HCT116 (cell line): ENCODE results near the gene LMCD1. TPM values are rescaled to one million over a fixed set of nuclear protein-coding genes. Genes with fewer than 3 reads are reported as not detected.

Experiments
- ATAC-seq: fragments of 200-7000 bp; cut with Tn5 transposase; 2 replicates; pipeline ENCODE4 v1.9.1; 2020; ENCODE audit warnings: mild to moderate bottlenecking, moderate library complexity
- BruUV-seq: library from RNA; stranded (reverse); fragments of 400-500 nt; replicated peaks from 2 replicates; lab custom pipeline; 2021; lab: Mats Ljungman, UMichigan
- CTCF ChIA-PET: fragments of 300-600 bp; sonication (Branson Sonifier 250); formaldehyde crosslinking; loops from one replicate; lab custom pipeline; 2021; ENCODE audit warnings: antibody characterized with exemption; lab: Charles Lee
- POLR2A ChIA-PET: fragments of 300-600, 350-600 bp; sonication (Branson Sonifier 250); formaldehyde crosslinking; loops from one replicate; lab custom pipeline; 2021; ENCODE audit warnings: antibody characterized with exemption; lab: Charles Lee
- RAD21 ChIA-PET, 2 experiments: fragments of 300-600 bp; sonication (Branson Sonifier 250); formaldehyde crosslinking; loops; one replicate each; lab custom pipeline; 2023; ENCODE audit warnings: low total read pairs in 2 of 2; ENCODE audit not compliant: uncharacterized antibody in 2 of 2, unreplicated experiment in 2 of 2, low non-redundant PET in 1 of 2; lab: Charles Lee
- DNase-seq: peaks from one replicate; pipeline ENCODE4 v3.0.0-alpha.2; 2010; ENCODE audit warnings: low read depth, low spot score
- H2AFZ ChIP-seq: fragments of 200-600 bp; shearing (Covaris generic), sonication (generic); 2 replicates; pipeline ENCODE4 v1.6.1; 2017; ENCODE audit warnings: low read depth, mixed run types, mixed read lengths, antibody characterized with exemption, low read length; ENCODE audit not compliant: poor library complexity, severe bottlenecking
- H3K27ac ChIP-seq: 2 replicates; pipeline ENCODE4 v1.5.1; 2012; ENCODE audit warnings: low read depth, low read length
- H3K27me3 ChIP-seq: fragments of 200-600 bp; sonication (generic); 2 replicates; pipeline ENCODE4 v1.6.1; 2016; ENCODE audit warnings: mixed run types, low read length, mixed read lengths; ENCODE audit not compliant: insufficient read depth
- H3K36me3 ChIP-seq, 2 experiments: fragments of 200-500 bp in 1 of 2; fragments of 200-600 bp in 1 of 2; sonication (Bioruptor generic) in 1 of 2; sonication (generic) in 1 of 2; 2 replicates each; pipeline versions ENCODE4 v1.5.1 to v1.6.1; 2014 to 2016; ENCODE audit warnings: low read length in 2 of 2, inconsistent platforms in 1 of 2, mixed read lengths in 1 of 2, mixed run types in 1 of 2; ENCODE audit not compliant: insufficient read depth in 2 of 2, control insufficient read depth in 1 of 2
- H3K4me1 ChIP-seq, 2 experiments: fragments of 200-600 bp in 1 of 2; sonication (generic) in 1 of 2; 2 replicates each; pipeline versions ENCODE4 v1.5.1 to v1.6.1; 2012 to 2017; ENCODE audit warnings: low read length in 2 of 2, inconsistent platforms in 1 of 2, mild to moderate bottlenecking in 1 of 2, mixed read lengths in 1 of 2, mixed run types in 1 of 2, moderate library complexity in 1 of 2; ENCODE audit not compliant: insufficient read depth in 2 of 2, control insufficient read depth in 1 of 2
- H3K4me2 ChIP-seq: fragments of 200-600 bp; sonication (generic); 2 replicates; pipeline ENCODE4 v1.6.1; 2017; ENCODE audit warnings: mixed run types, low read length, mixed read lengths
- H3K4me3 ChIP-seq, 2 experiments: fragments of 200-600 bp in 1 of 2; sonication (generic) in 1 of 2; replicated peaks in 1 of 2; 2 replicates each; pipeline ENCODE4 v1.5.1; 2011 to 2016; ENCODE audit warnings: low read length in 2 of 2, control low read depth in 1 of 2, low read depth in 1 of 2, mild to moderate bottlenecking in 1 of 2, mixed read lengths in 1 of 2, mixed run types in 1 of 2
- H3K79me2 ChIP-seq: fragments of 200-600 bp; sonication (generic); 2 replicates; pipeline ENCODE4 v1.6.1; 2017; ENCODE audit warnings: mild to moderate bottlenecking, mixed run types, low read length, moderate library complexity, mixed read lengths; ENCODE audit not compliant: insufficient read depth
- H3K9ac ChIP-seq: fragments of 200-600 bp; sonication (generic); 2 replicates; pipeline ENCODE4 v1.6.1; 2016; ENCODE audit warnings: low read length, mixed read lengths
- H3K9me2 ChIP-seq: fragments of 200-600 bp; sonication (generic), shearing (Covaris generic); 2 replicates; pipeline ENCODE4 v1.6.1; 2017; ENCODE audit warnings: mixed run types, mild to moderate bottlenecking, moderate library complexity; ENCODE audit not compliant: insufficient read depth
- H3K9me3 ChIP-seq, 2 experiments: fragments of 200-500 bp in 1 of 2; fragments of 200-600 bp in 1 of 2; sonication (Bioruptor generic) in 1 of 2; sonication (generic) in 1 of 2; 2 replicates each; pipeline ENCODE4 v1.6.1; 2014 to 2017; ENCODE audit warnings: low read length in 2 of 2, mixed read lengths in 2 of 2, inconsistent platforms in 1 of 2, low read depth in 1 of 2, mild to moderate bottlenecking in 1 of 2, mixed run types in 1 of 2, moderate library complexity in 1 of 2; ENCODE audit not compliant: control insufficient read depth in 1 of 2, insufficient read depth in 1 of 2
- H4K20me1 ChIP-seq: fragments of 200-600 bp; sonication (generic), shearing (Covaris generic); 2 replicates; pipeline ENCODE4 v1.6.1; 2017; ENCODE audit warnings: mixed run types, mild to moderate bottlenecking, moderate library complexity; ENCODE audit not compliant: insufficient read depth
- EZH2phosphoT487 ChIP-seq: fragments of 200-600 bp; IDR thresholded peaks from 2 replicates; pipeline ENCODE4 v1.6.1; 2018; ENCODE audit warnings: antibody characterized with exemption, borderline replicate concordance
- TCF7L2 ChIP-seq: IDR thresholded peaks from 2 replicates; pipeline ENCODE4 v1.7.0; 2011; ENCODE audit warnings: borderline replicate concordance, inconsistent platforms; ENCODE audit not compliant: insufficient read depth, insufficient read length; ENCODE audit errors: extremely low read depth
- ZFX ChIP-seq: fragments of 450-650 bp; IDR thresholded peaks from 2 replicates; pipeline ENCODE4 v1.6.1; 2017
- intact Hi-C: fragments of 100-400 bp; cut with micrococcal nuclease; formaldehyde crosslinking; loops from 2 replicates; pipeline ENCODE4 v1.10.0; 2022
- total RNA-seq: library from RNA; stranded (reverse); gene quantifications from one replicate; pipeline ENCODE4 v1.2.1, GENCODE V29; 2021; ENCODE audit not compliant: unreplicated experiment
- TF ChIP-seq, protein P1 (sequence below), 3 experiments: fragments of 200-600 bp in 1 of 3; sonication (generic) in 1 of 3; IDR thresholded peaks in 2 of 3; conservative IDR thresholded peaks in 1 of 3; 2 replicates each; pipeline ENCODE4 v1.5.1; 2012 to 2017; ENCODE audit warnings: low read depth in 2 of 3, low read length in 2 of 3, antibody characterized with exemption in 1 of 3, borderline replicate concordance in 1 of 3, control low read depth in 1 of 3, mild to moderate bottlenecking in 1 of 3, mixed read lengths in 1 of 3, mixed run types in 1 of 3, moderate library complexity in 1 of 3; ENCODE audit not compliant: insufficient read depth in 1 of 3

Gene LMCD1
- total RNA-seq, 1 experiment from 2014 or later: 4.6 TPM

DNA sequence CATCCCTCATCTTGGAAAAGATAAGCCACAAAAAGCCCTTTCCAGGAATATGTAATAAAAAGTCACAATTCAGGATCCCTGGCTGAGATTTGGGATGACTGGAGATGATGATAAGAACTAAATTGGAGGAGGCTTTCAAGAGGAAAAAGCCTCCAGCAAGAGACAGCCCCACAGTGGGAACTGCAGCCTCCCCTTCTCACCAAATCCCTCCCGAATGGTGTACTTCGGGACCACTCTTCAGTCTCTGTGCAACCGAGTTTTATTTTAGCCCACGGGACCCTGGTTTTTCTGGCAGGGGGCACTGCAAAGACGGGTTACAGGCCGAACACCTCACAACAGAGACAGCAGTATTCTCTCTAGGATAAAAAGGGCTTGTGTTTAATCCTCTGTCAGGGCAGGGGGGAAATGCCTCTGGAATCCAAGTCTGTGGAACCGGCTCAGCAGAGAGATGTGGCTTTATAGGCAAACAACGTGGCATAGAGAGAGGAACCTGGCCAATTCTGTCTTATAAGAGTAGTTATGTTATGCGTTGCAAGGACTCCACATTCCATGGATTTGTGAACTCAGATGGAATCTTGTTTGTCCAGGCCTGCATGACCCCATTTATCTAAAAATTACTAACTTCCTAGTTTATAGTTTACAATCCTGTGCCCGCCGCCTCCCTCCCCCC is 1.2 kb upstream of the LMCD1 start:
- ChIA-PET POLR2A (interaction anchor here (0.7 kb wide), 1 partner anchor 1292 kb away, joined by 3 read pairs; the partner anchor contains the start of gene ARPC4), CTCF (interaction anchor here (1.1 to 1.6 kb wide), 2 partner anchors 57 to 58 kb away, joined by 4 to 7 read pairs; no protein-coding TSS in a partner anchor), RAD21 (no interaction called here)
- Histone ChIP-seq H3K27ac (no peak overlapping the region), H3K4me3 (no peak overlapping the region), H2AFZ (no peak overlapping the region), H3K27me3 (no peaks in the 10 kb centered on the region), H3K9me2 (no peaks in the 10 kb centered on the region), H3K36me3 (no peaks in the 10 kb centered on the region), H3K9me3 (no peaks in the 10 kb centered on the region), H3K4me1 (peaks cover 15 to 40% of the 10 kb centered on the region in 2 experiments), H4K20me1 (no peaks in the 10 kb centered on the region), H3K4me2 (0 out of 2 replicates have a peak overlapping the region, but pooled peaks have one; percentile 2), H3K9ac (no peak overlapping the region), H3K79me2 (no peaks in the 10 kb centered on the region)
- intact Hi-C loops: loop anchor here (5.0 kb wide), 1 partner anchor 122 kb away; no protein-coding TSS in a partner anchor
- BruUV-seq: no TSS peak
- ATAC-seq (no peak), DNase-seq (no peak)
- no peak for TF ChIP-seq ZFX

GRCh38 chr3:8500989-8501370 is 643 bp upstream of the LMCD1 start:
- peak overlapping the region; percentile 44 for H3K9ac ChIP-seq
- no peak for TF ChIP-seq TCF7L2
- TF ChIP-seq, protein P1, sequence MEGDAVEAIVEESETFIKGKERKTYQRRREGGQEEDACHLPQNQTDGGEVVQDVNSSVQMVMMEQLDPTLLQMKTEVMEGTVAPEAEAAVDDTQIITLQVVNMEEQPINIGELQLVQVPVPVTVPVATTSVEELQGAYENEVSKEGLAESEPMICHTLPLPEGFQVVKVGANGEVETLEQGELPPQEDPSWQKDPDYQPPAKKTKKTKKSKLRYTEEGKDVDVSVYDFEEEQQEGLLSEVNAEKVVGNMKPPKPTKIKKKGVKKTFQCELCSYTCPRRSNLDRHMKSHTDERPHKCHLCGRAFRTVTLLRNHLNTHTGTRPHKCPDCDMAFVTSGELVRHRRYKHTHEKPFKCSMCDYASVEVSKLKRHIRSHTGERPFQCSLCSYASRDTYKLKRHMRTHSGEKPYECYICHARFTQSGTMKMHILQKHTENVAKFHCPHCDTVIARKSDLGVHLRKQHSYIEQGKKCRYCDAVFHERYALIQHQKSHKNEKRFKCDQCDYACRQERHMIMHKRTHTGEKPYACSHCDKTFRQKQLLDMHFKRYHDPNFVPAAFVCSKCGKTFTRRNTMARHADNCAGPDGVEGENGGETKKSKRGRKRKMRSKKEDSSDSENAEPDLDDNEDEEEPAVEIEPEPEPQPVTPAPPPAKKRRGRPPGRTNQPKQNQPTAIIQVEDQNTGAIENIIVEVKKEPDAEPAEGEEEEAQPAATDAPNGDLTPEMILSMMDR (IDR thresholded peaks at IDR 0.05 in 2 of 3, conservative IDR thresholded peaks at IDR 0.05 in 1 of 3; ENCODE audit: borderline replicate concordance in 1 of 3, insufficient read depth in 1 of 3, low read depth in 2 of 3, low read length in 2 of 3): no peak
- TF ChIP-seq ZFX: no peak
- TF ChIP-seq EZH2phosphoT487: no peak
- DNase-seq (no peak), ATAC-seq (no peak)
- no peaks in the 10 kb centered on the region for H3K9me2 ChIP-seq
- BruUV-seq: TSS peak; percentile 68
- peaks cover 15 to 44% of the 10 kb centered on the region in 2 experiments for H3K4me1 ChIP-seq
- ChIA-PET CTCF (interaction anchor here (1.1 to 1.6 kb wide), 3 partner anchors 18 to 59 kb away, joined by 3 to 7 read pairs (median 4); no protein-coding TSS in a partner anchor), POLR2A (interaction anchor here (0.7 to 1.1 kb wide), 2 partner anchors 9 to 1292 kb away, joined by 3 to 5 read pairs; partner anchors contain the start of gene ARPC4), RAD21 (interaction anchor here in 1 of 2 experiments (0.6 kb wide), 1 partner anchor 10 kb away, joined by 10 read pairs; no protein-coding TSS in a partner anchor)
- peak overlapping the region; percentile 85 for H2AFZ ChIP-seq
- H3K36me3 ChIP-seq: no peaks in the 10 kb centered on the region
- H3K79me2 ChIP-seq: no peaks in the 10 kb centered on the region
- H3K4me3 ChIP-seq: peak overlapping the region; percentile 38 to 51
- H4K20me1 ChIP-seq: no peaks in the 10 kb centered on the region
- H3K27ac ChIP-seq: no peak overlapping the region
- no peaks in the 10 kb centered on the region for H3K27me3 ChIP-seq
- H3K9me3 ChIP-seq: no peaks in the 10 kb centered on the region
- peak overlapping the region; percentile 77 for H3K4me2 ChIP-seq
- intact Hi-C loops: loop anchor here (5.0 kb wide), 1 partner anchor 121 kb away; no protein-coding TSS in a partner anchor
